H9 (cell line): ENCODE results near the gene IMPDH1. TPM values are rescaled to one million over a fixed set of nuclear protein-coding genes. Genes with fewer than 3 reads are reported as not detected.

ENCODE experiments used
- DNase-seq: peaks from one replicate; pipeline ENCODE4 v3.0.0-alpha.2; 2017
- H2AFZ ChIP-seq: one replicate; pipeline ENCODE4 v1.6.1; 2013; ENCODE audit warnings: mild to moderate bottlenecking, low read length, control low read depth, moderate library complexity
- H2AK5ac ChIP-seq: 2 replicates; pipeline ENCODE4 v1.6.1; 2013; ENCODE audit warnings: low read length, control low read depth, mixed read lengths; ENCODE audit not compliant: insufficient read length
- H2BK120ac ChIP-seq: one replicate; pipeline ENCODE4 v1.6.1; 2013; ENCODE audit warnings: low read depth, mild to moderate bottlenecking, low read length, control low read depth, inconsistent platforms; ENCODE audit not compliant: poor library complexity, severe bottlenecking
- H2BK12ac ChIP-seq: 2 replicates; pipeline ENCODE4 v1.6.1; 2013; ENCODE audit warnings: low read length, control low read depth, mixed read lengths, low read depth; ENCODE audit not compliant: insufficient read length
- H2BK15ac ChIP-seq: 2 replicates; pipeline ENCODE4 v1.6.1; 2013; ENCODE audit warnings: low read depth, low read length, control low read depth
- H2BK20ac ChIP-seq: one replicate; pipeline ENCODE4 v1.6.1; 2013; ENCODE audit warnings: low read depth, mild to moderate bottlenecking, low read length, control low read depth, inconsistent platforms; ENCODE audit not compliant: poor library complexity, severe bottlenecking
- H2BK5ac ChIP-seq: 2 replicates; pipeline ENCODE4 v1.6.1; 2013; ENCODE audit warnings: low read length, control low read depth, mixed read lengths; ENCODE audit not compliant: insufficient read length
- H3K14ac ChIP-seq: 2 replicates; pipeline ENCODE4 v1.6.1; 2013; ENCODE audit warnings: low read length, control low read depth; ENCODE audit not compliant: insufficient read depth
- H3K18ac ChIP-seq: 2 replicates; pipeline ENCODE4 v1.6.1; 2013; ENCODE audit warnings: low read depth, mild to moderate bottlenecking, mixed read lengths, low read length, control low read depth; ENCODE audit not compliant: insufficient read length
- H3K23ac ChIP-seq: 2 replicates; pipeline ENCODE4 v1.6.1; 2013; ENCODE audit warnings: low read length, control low read depth, mixed read lengths, low read depth; ENCODE audit not compliant: insufficient read length
- H3K23me2 ChIP-seq: 2 replicates; pipeline ENCODE4 v1.6.1; 2013; ENCODE audit warnings: low read depth, mild to moderate bottlenecking, mixed read lengths, low read length, control low read depth; ENCODE audit not compliant: insufficient read length, poor library complexity, severe bottlenecking
- H3K27ac ChIP-seq: 2 replicates; pipeline ENCODE4 v1.5.1; 2013; ENCODE audit warnings: low read length, control low read depth, mixed read lengths, low read depth; ENCODE audit not compliant: insufficient read length
- H3K27me3 ChIP-seq: 2 replicates; pipeline ENCODE4 v1.6.1; 2013; ENCODE audit warnings: low read length, control low read depth, inconsistent platforms; ENCODE audit not compliant: insufficient read depth
- H3K4ac ChIP-seq: 2 replicates; pipeline ENCODE4 v1.6.1; 2013; ENCODE audit warnings: low read depth, mild to moderate bottlenecking, control low read depth, inconsistent platforms, low read length, moderate library complexity
- H3K4me1 ChIP-seq: 2 replicates; pipeline ENCODE4 v1.6.1; 2013; ENCODE audit warnings: low read length, control low read depth, inconsistent platforms; ENCODE audit not compliant: insufficient read depth
- H3K4me2 ChIP-seq: 2 replicates; pipeline ENCODE4 v1.6.1; 2013; ENCODE audit warnings: low read length, control low read depth, mixed read lengths; ENCODE audit not compliant: insufficient read length, insufficient read depth
- H3K56ac ChIP-seq: 2 replicates; pipeline ENCODE4 v1.6.1; 2013; ENCODE audit warnings: low read depth, mild to moderate bottlenecking, mixed read lengths, low read length, control low read depth; ENCODE audit not compliant: insufficient read length
- H3K79me1 ChIP-seq: 2 replicates; pipeline ENCODE4 v1.6.1; 2013; ENCODE audit warnings: low read depth, mild to moderate bottlenecking, moderate library complexity, low read length, control low read depth, inconsistent platforms; ENCODE audit not compliant: insufficient read depth, poor library complexity, severe bottlenecking
- H3K79me2 ChIP-seq: 2 replicates; pipeline ENCODE4 v1.6.1; 2013; ENCODE audit warnings: low read length, control low read depth, inconsistent platforms; ENCODE audit not compliant: insufficient read depth
- H3K9ac ChIP-seq: 2 replicates; pipeline ENCODE4 v1.6.1; 2013; ENCODE audit warnings: low read length, control low read depth, mixed read lengths; ENCODE audit not compliant: insufficient read length; ENCODE audit errors: extremely low read depth
- H3K9me3 ChIP-seq: one replicate; pipeline ENCODE4 v1.6.1; 2013; ENCODE audit warnings: low read depth, low read length, inconsistent platforms; ENCODE audit not compliant: control insufficient read depth
- H3T11ph ChIP-seq: one replicate; pipeline ENCODE4 v1.6.1; 2013; ENCODE audit warnings: mild to moderate bottlenecking, low read length, control low read depth, inconsistent platforms
- H4K20me1 ChIP-seq: one replicate; pipeline ENCODE4 v1.6.1; 2013; ENCODE audit not compliant: control insufficient read depth, insufficient read length, insufficient read depth
- H4K5ac ChIP-seq: 2 replicates; pipeline ENCODE4 v1.6.1; 2013; ENCODE audit warnings: low read depth, mild to moderate bottlenecking, mixed read lengths, low read length, control low read depth; ENCODE audit not compliant: insufficient read length
- H4K8ac ChIP-seq: replicated peaks from 2 replicates; pipeline ENCODE4 v1.6.1; 2013; ENCODE audit warnings: low read length, control low read depth, mixed read lengths, low read depth; ENCODE audit not compliant: insufficient read length
- H4K91ac ChIP-seq: 2 replicates; pipeline ENCODE4 v1.6.1; 2013; ENCODE audit warnings: low read depth, mild to moderate bottlenecking, moderate library complexity, mixed read lengths, low read length, control low read depth; ENCODE audit not compliant: insufficient read length
- H3K27ac Mint-ChIP-seq, 3 experiments: 2 replicates in 2 of 3; 3 replicates in 1 of 3; pipeline ENCODE4 v1.8.0; 2020 to 2021; ENCODE audit warnings: mixed read lengths in 3 of 3, mild to moderate bottlenecking in 1 of 3, moderate library complexity in 1 of 3
- H3K27me3 Mint-ChIP-seq: 2 replicates; pipeline ENCODE4 v1.8.0; 2021; ENCODE audit warnings: low read depth, mild to moderate bottlenecking, moderate library complexity, mixed read lengths
- H3K36me3 Mint-ChIP-seq, 3 experiments: 2 replicates in 2 of 3; 3 replicates in 1 of 3; pipeline ENCODE4 v1.8.0; 2020 to 2021; ENCODE audit warnings: low read depth in 3 of 3, mixed read lengths in 3 of 3; ENCODE audit not compliant: insufficient read depth in 1 of 3
- H3K4me1 Mint-ChIP-seq, 2 experiments: 2 replicates each; pipeline ENCODE4 v1.8.0; 2020; ENCODE audit warnings: mixed read lengths in 2 of 2
- H3K4me3 Mint-ChIP-seq, 2 experiments: 2 replicates in 1 of 2; 3 replicates in 1 of 2; pipeline ENCODE4 v1.8.0; 2020 to 2021; ENCODE audit warnings: mild to moderate bottlenecking in 2 of 2, mixed read lengths in 2 of 2, moderate library complexity in 1 of 2
- H3K9me3 Mint-ChIP-seq, 2 experiments: 2 replicates in 1 of 2; 3 replicates in 1 of 2; pipeline ENCODE4 v1.8.0; 2020; ENCODE audit warnings: mild to moderate bottlenecking in 2 of 2, mixed read lengths in 2 of 2, moderate library complexity in 1 of 2
- CTCF ChIP-seq: fragments of 200-600 bp; sonication (generic); conservative IDR thresholded peaks from 3 replicates; pipeline ENCODE4 v1.8.0; 2021; ENCODE audit warnings: antibody characterized with exemption, mild to moderate bottlenecking
- WGBS: extraction: QIAGEN DNeasy Blood & Tissue Kit; methylation state at CpG from one replicate; pipeline ENCODE4 v1.1.7; 2013; ENCODE audit warnings: missing lambda C conversion rate, low lambda C conversion rate, mixed read lengths; ENCODE audit not compliant: insufficient read length; ENCODE audit errors: extremely low coverage; 5-methylcytosine and 5-hydroxymethylcytosine counted together
- total RNA-seq: library from RNA; stranded (reverse); gene quantifications from 2 replicates; pipeline ENCODE4 v1.2.1, GENCODE V29; 2021

Gene IMPDH1
- total RNA-seq, 1 experiment from 2014 or later = 35.2 TPM

GRCh38 chr7:128393526-128394330 lies 16.1 kb downstream of the IMPDH1 start:
- Histone ChIP-seq H3T11ph (no peak overlapping the region), H3K27me3 (no peaks in the 10 kb centered on the region), H2AK5ac (no peak overlapping the region), H3K9ac (no peak overlapping the region), H3K18ac (no peak overlapping the region), H4K8ac (no peak overlapping the region), H2BK20ac (no peak overlapping the region), H3K79me1 (no peaks in the 10 kb centered on the region), H3K56ac (no peak overlapping the region), H3K23me2 (no peaks in the 10 kb centered on the region), H2BK15ac (no peak overlapping the region), H3K79me2 (no peaks in the 10 kb centered on the region), H2AFZ (no peak overlapping the region), H2BK12ac (no peak overlapping the region), H4K91ac (no peak overlapping the region), H3K9me3 (no peaks in the 10 kb centered on the region), H4K20me1 (peaks cover 2% of the 10 kb centered on the region), H2BK120ac (no peak overlapping the region), H3K14ac (no peak overlapping the region; the same call in 1 of the 2 replicates), H3K27ac (no peak overlapping the region), H3K23ac (no peak overlapping the region), H3K4me2 (no peak overlapping the region), H4K5ac (no peak overlapping the region), H3K4me1 (no peaks in the 10 kb centered on the region), H3K4ac (no peak overlapping the region), H2BK5ac (no peak overlapping the region)
- no peak for DNase-seq
- peaks cover 12 to 18% of the 10 kb centered on the region in 2 experiments for H3K4me1 Mint-ChIP-seq
- no peak for TF ChIP-seq CTCF
- no CpG with 5 or more reads among the region's 23 CpGs for WGBS
- H3K4me3 Mint-ChIP-seq = no peak overlapping the region
- no peak overlapping the region for H3K27ac Mint-ChIP-seq
- peaks cover 3% of the 10 kb centered on the region for H3K27me3 Mint-ChIP-seq
- peaks cover 7 to 16% (median 8%) of the 10 kb centered on the region in 3 experiments; a peak in 6 of 7 replicates for H3K36me3 Mint-ChIP-seq
- H3K9me3 Mint-ChIP-seq = no peaks in the 10 kb centered on the region
